ENCODE results near the gene PPIL6. TPM values are rescaled to one million over a fixed set of nuclear protein-coding genes. Genes with fewer than 3 reads are reported as not detected.

PPIL6 gene
- polyA plus RNA-seq, 2 of the 4 experiments (the other 2 are of a cell fraction), result 1.6 to 5.0 TPM

GRCh38 chr6:109449795-109450673 lies 9.6 kb upstream of the PPIL6 start:
- FAIRE-seq, result no peak
- no peak overlapping the region for H3K4me2 ChIP-seq
- ChIA-PET POLR2A (no interaction called here), CTCF (interaction anchor here (0.7 kb wide), 1 partner anchor 9 kb away, joined by 3 read pairs; the partner anchor contains the start of genes PPIL6 and SMPD2)
- H3K4me3 ChIP-seq, result no peak overlapping the region
- H3K27ac ChIP-seq, result no peak overlapping the region
- TF ChIP-seq ZSCAN20 (CRISPR knock-in tag; IDR thresholded peaks at IDR 0.05), result no peak
- TF ChIP-seq EHF (CRISPR knock-in tag; IDR thresholded peaks at IDR 0.05), result no peak
- no peak for TF ChIP-seq EHMT2 (IDR thresholded peaks at IDR 0.05; ENCODE audit: low read depth)
- TF ChIP-seq NPAS2 (CRISPR knock-in tag; IDR thresholded peaks at IDR 0.05; ENCODE audit: borderline replicate concordance), result no peak
- TF ChIP-seq TP53 (CRISPR knock-in tag; IDR thresholded peaks at IDR 0.05), result no peak
- TF ChIP-seq, protein P1, sequence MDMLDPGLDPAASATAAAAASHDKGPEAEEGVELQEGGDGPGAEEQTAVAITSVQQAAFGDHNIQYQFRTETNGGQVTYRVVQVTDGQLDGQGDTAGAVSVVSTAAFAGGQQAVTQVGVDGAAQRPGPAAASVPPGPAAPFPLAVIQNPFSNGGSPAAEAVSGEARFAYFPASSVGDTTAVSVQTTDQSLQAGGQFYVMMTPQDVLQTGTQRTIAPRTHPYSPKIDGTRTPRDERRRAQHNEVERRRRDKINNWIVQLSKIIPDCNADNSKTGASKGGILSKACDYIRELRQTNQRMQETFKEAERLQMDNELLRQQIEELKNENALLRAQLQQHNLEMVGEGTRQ (IDR thresholded peaks at IDR 0.05), result no peak
- TF ChIP-seq NFE2L2 (conservative IDR thresholded peaks at IDR 0.05; ENCODE audit: low read length), result no peak
- no peak for TF ChIP-seq TFCP2L1 (CRISPR knock-in tag; IDR thresholded peaks at IDR 0.05)
- no peak for TF ChIP-seq RNF2 (IDR thresholded peaks at IDR 0.05; ENCODE audit: borderline replicate concordance, low read depth)
- TF ChIP-seq RCOR1 (IDR thresholded peaks at IDR 0.05; ENCODE audit: low read depth, low read length), result no peak
- ATAC-seq, result no peak
- no peak for DNase-seq (ENCODE audit: low read depth in 1 of 2, low spot score in 1 of 2)
- H3K9me3 ChIP-seq, result no peaks in the 10 kb centered on the region
- WGBS (ENCODE audit: missing lambda C conversion rate), result 87% methylated on average over 7 of the region's 16 CpGs
- 0 out of 3 replicates have a peak, but pooled peaks cover 3% of the 10 kb centered on the region for H3K4me1 ChIP-seq

GRCh38 chr6:109449064-109449794 lies 8.8 kb upstream of the PPIL6 start:
- WGBS (ENCODE audit: missing lambda C conversion rate), result 88% methylated on average over 12 of the region's 19 CpGs
- Histone ChIP-seq H3K4me2 (no peak overlapping the region), H3K4me1 (no peaks in the 10 kb centered on the region), H3K9me3 (no peaks in the 10 kb centered on the region), H3K4me3 (no peak overlapping the region), H3K27ac (no peak overlapping the region)
- FAIRE-seq, result no peak
- POLR2A ChIA-PET, result no interaction called here
- no peak for DNase-seq (ENCODE audit: low read depth in 1 of 2, low spot score in 1 of 2)
- CTCF ChIA-PET, result interaction anchor here (1.4 kb wide), 1 partner anchor 261 kb away, joined by 3 read pairs; no protein-coding TSS in a partner anchor
- no peak for TF ChIP-seq SREBF2 (IDR thresholded peaks at IDR 0.05)
- no peak for TF ChIP-seq HES2 (IDR thresholded peaks at IDR 0.05)
- TF ChIP-seq JUNB (IDR thresholded peaks at IDR 0.05), result no peak
- TF ChIP-seq KDM5A (IDR thresholded peaks at IDR 0.05), result no peak
- no peak for TF ChIP-seq RFX5 (IDR thresholded peaks at IDR 0.05)
- no peak for TF ChIP-seq RNF2 (IDR thresholded peaks at IDR 0.05; ENCODE audit: borderline replicate concordance, low read depth)
- TF ChIP-seq HOXB13 (CRISPR knock-in tag; IDR thresholded peaks at IDR 0.05; ENCODE audit: low read depth), result no peak
- no peak for TF ChIP-seq HOXB5 (CRISPR knock-in tag; IDR thresholded peaks at IDR 0.05)
- TF ChIP-seq MYC (IDR thresholded peaks at IDR 0.05; ENCODE audit: borderline replicate concordance, low read length), result no peak
- TF ChIP-seq SMC3 (IDR thresholded peaks at IDR 0.05), result no peak
- no peak for TF ChIP-seq RARB (CRISPR knock-in tag; IDR thresholded peaks at IDR 0.05)
- no peak for TF ChIP-seq CHD4 (IDR thresholded peaks at IDR 0.05; ENCODE audit: borderline replicate concordance)
- no peak for TF ChIP-seq CBX8 (IDR thresholded peaks at IDR 0.05)
- no peak for TF ChIP-seq MAZ (IDR thresholded peaks at IDR 0.05; ENCODE audit: borderline replicate concordance, low read depth, low read length)
- no peak for TF ChIP-seq EHF (CRISPR knock-in tag; IDR thresholded peaks at IDR 0.05)
- TF ChIP-seq POLR2A (IDR thresholded peaks at IDR 0.05; ENCODE audit: low read length), result no peak
- no peak for TF ChIP-seq KDM1A (IDR thresholded peaks at IDR 0.05; ENCODE audit: low read depth)
- no peak for TF ChIP-seq ZSCAN20 (CRISPR knock-in tag; IDR thresholded peaks at IDR 0.05)
- peak in 1 of 2 experiments; percentile 3; a peak in 2 of 6 replicates for ATAC-seq

All from A549 (cell line).